B cell (primary cell): ENCODE data around the gene CATSPER3. TPM values are rescaled to one million over a fixed set of nuclear protein-coding genes. Genes with fewer than 3 reads are reported as not detected.
"Not testable (repeated sequence)": the region's sequence is repeated elsewhere in the genome, so short reads cannot be mapped to it uniquely, and the experiment has no call there.

Experiments
- ATAC-seq: fragments of 200-7000 bp; cut with Tn5 transposase; one replicate; pipeline ENCODE4 v1.10.0; 2021; ENCODE audit warnings: low read depth, mild to moderate bottlenecking, moderate number of reproducible peaks, moderate library complexity
- CTCF ChIA-PET: fragments of 350-600 bp; sonication (Branson Sonifier 250); formaldehyde crosslinking; loops from one replicate; lab custom pipeline; 2021; ENCODE audit warnings: antibody characterized with exemption, inconsistent platforms; lab: Charles Lee
- POLR2A ChIA-PET: fragments of 350-600 bp; sonication (Branson Sonifier 250); formaldehyde crosslinking; loops from one replicate; lab custom pipeline; 2021; ENCODE audit warnings: antibody characterized with exemption; lab: Charles Lee
- DNase-seq: peaks from one replicate; pipeline ENCODE4 v3.0.0; 2013
- H2AFZ ChIP-seq: 2 replicates; pipeline ENCODE4 v1.6.1; 2012; ENCODE audit warnings: mild to moderate bottlenecking, low read depth, low read length; ENCODE audit not compliant: insufficient read depth, poor library complexity, severe bottlenecking
- H3K27ac ChIP-seq, 2 donors: 1 replicate in 1 of 2; 2 replicates in 1 of 2; pipeline ENCODE4 v1.5.1; 2012 to 2013; ENCODE audit warnings: low read length in 2 of 2, mild to moderate bottlenecking in 2 of 2, moderate library complexity in 1 of 2
- H3K27me3 ChIP-seq, 4 experiments: fragments of 200-600 bp in 1 of 4; sonication (generic) in 1 of 4; replicated peaks in 1 of 4; 1 replicate in 2 of 4; 2 replicates in 2 of 4; pipeline versions ENCODE4 v1.6.1 to v1.7.0; 2013 to 2016; ENCODE audit warnings: low read length in 3 of 4, mild to moderate bottlenecking in 2 of 4, mixed read lengths in 1 of 4, moderate library complexity in 1 of 4; ENCODE audit not compliant: insufficient read depth in 4 of 4, control insufficient read depth in 3 of 4; ENCODE audit errors: control extremely low read depth in 1 of 4
- H3K36me3 ChIP-seq, 2 experiments: replicated peaks in 1 of 2; 1 replicate in 1 of 2; 2 replicates in 1 of 2; pipeline versions ENCODE4 v1.6.1 to v1.7.1; 2013; ENCODE audit warnings: low read length in 1 of 2; ENCODE audit not compliant: insufficient read depth in 2 of 2, control insufficient read depth in 1 of 2; ENCODE audit errors: control extremely low read depth in 1 of 2, extremely low read depth in 1 of 2
- H3K4me1 ChIP-seq, 2 donors: fragments of 200-600 bp in 1 of 2; sonication (generic) in 1 of 2; 1 replicate in 1 of 2; 2 replicates in 1 of 2; pipeline versions ENCODE4 v1.5.1 to v1.6.1; 2013 to 2017; ENCODE audit warnings: low read length in 2 of 2; ENCODE audit not compliant: control insufficient read depth in 2 of 2, insufficient read depth in 2 of 2
- H3K4me2 ChIP-seq: replicated peaks from 2 replicates; pipeline ENCODE3; 2012; ENCODE audit warnings: mild to moderate bottlenecking, low read depth, low read length; ENCODE audit not compliant: poor library complexity, severe bottlenecking
- H3K4me3 ChIP-seq, 5 experiments: fragments of 200-600 bp in 1 of 5; sonication (generic) in 1 of 5; 1 replicate in 3 of 5; 2 replicates in 2 of 5; pipeline versions ENCODE4 v1.5.1 to v1.7.0; 2011 to 2016; ENCODE audit warnings: low read length in 4 of 5, mild to moderate bottlenecking in 4 of 5, low read depth in 2 of 5, control low read depth in 1 of 5, moderate library complexity in 1 of 5; ENCODE audit not compliant: insufficient read depth in 1 of 5; ENCODE audit errors: control extremely low read depth in 1 of 5, extremely low read depth in 1 of 5
- H3K79me2 ChIP-seq: fragments of 200-600 bp; sonication (generic); one replicate; pipeline ENCODE4 v1.6.0; 2016; ENCODE audit warnings: low read length; ENCODE audit not compliant: control insufficient read depth, insufficient read depth
- H3K9ac ChIP-seq: fragments of 200-600 bp; sonication (generic); 2 replicates; pipeline ENCODE4 v1.6.1; 2017; ENCODE audit warnings: mild to moderate bottlenecking, low read length, moderate library complexity
- H3K9me3 ChIP-seq, 3 donors: one replicate each; pipeline versions ENCODE4 v1.6.1 to v1.7.1; 2013; ENCODE audit warnings: low read length in 2 of 3; ENCODE audit not compliant: control insufficient read depth in 2 of 3, insufficient read depth in 1 of 3; ENCODE audit errors: control extremely low read depth in 1 of 3
- H4K20me1 ChIP-seq: 2 replicates; pipeline ENCODE4 v1.6.0; 2012; ENCODE audit warnings: mild to moderate bottlenecking, low read length; ENCODE audit not compliant: insufficient read depth, control insufficient read depth, poor library complexity, severe bottlenecking
- H3K27ac Mint-ChIP-seq: one replicate; pipeline ENCODE4 v1.8.0; 2021; ENCODE audit warnings: mixed read lengths
- H3K27me3 Mint-ChIP-seq: one replicate; pipeline ENCODE4 v1.8.0; 2021; ENCODE audit warnings: mixed read lengths
- H3K4me1 Mint-ChIP-seq: one replicate; pipeline ENCODE4 v1.8.0; 2021; ENCODE audit warnings: mixed read lengths
- H3K4me3 Mint-ChIP-seq: one replicate; pipeline ENCODE4 v1.8.0; 2021; ENCODE audit warnings: mixed read lengths
- H3K9me3 Mint-ChIP-seq: one replicate; pipeline ENCODE4 v1.8.0; 2022; ENCODE audit warnings: mixed read lengths; ENCODE audit not compliant: insufficient read depth
- CTCF ChIP-seq: fragments of 200-600 bp; IDR thresholded peaks from one replicate; pipeline ENCODE4 v1.8.0; 2022; ENCODE audit warnings: antibody characterized with exemption, mild to moderate bottlenecking
- EZH2 ChIP-seq: IDR thresholded peaks from 2 replicates; pipeline ENCODE4 v1.6.1; 2012; ENCODE audit warnings: borderline replicate concordance, low read depth, mild to moderate bottlenecking, moderate library complexity, low read length; ENCODE audit not compliant: insufficient read depth, poor library complexity, severe bottlenecking
- WGBS: methylation state at CpG from one replicate; pipeline ENCODE4 v1.1.5; 2013; ENCODE audit warnings: missing lambda C conversion rate; ENCODE audit not compliant: insufficient coverage; 5-methylcytosine and 5-hydroxymethylcytosine counted together
- intact Hi-C: fragments of 100-400 bp; cut with micrococcal nuclease; formaldehyde crosslinking; loops from one replicate; pipeline ENCODE4 v1.10.0; 2022
- polyA plus RNA-seq: library from polyadenylated mRNA; depleted of rRNA; stranded (reverse); fragments of >200 nt; gene quantifications from 2 replicates; pipeline ENCODE4 v1.2.3, GENCODE V29; 2012
- total RNA-seq, 2 donors: library from RNA; stranded (reverse); fragments of 120-200 nt in 1 of 2; gene quantifications; 1 replicate in 1 of 2; 2 replicates in 1 of 2; pipeline versions ENCODE4 v1.2.3 to v1.2.4, GENCODE V29; 2013 to 2022

CATSPER3 gene
- total and polyA plus RNA-seq, 2 donors (not counting 1 experiment from before 2014, with no cell fraction given), result 0.79 to 1.3 TPM

GRCh38 chr5:134997015-134997414, 29.3 kb downstream of the CATSPER3 start:
- Histone ChIP-seq H2AFZ (no peak overlapping the region), H3K79me2 (no peaks in the 10 kb centered on the region), H3K27ac (no peak overlapping the region), H3K9me3 (no peaks in the 10 kb centered on the region), H3K4me1 (peaks cover 10 to 11% of the 10 kb centered on the region in 2 donors), H3K4me3 (no peak overlapping the region), H3K36me3 (no peaks in the 10 kb centered on the region), H3K4me2 (no peak overlapping the region), H4K20me1 (no peaks in the 10 kb centered on the region), H3K9ac (no peak overlapping the region), H3K27me3 (no peaks in the 10 kb centered on the region)
- no peak overlapping the region for H3K27ac Mint-ChIP-seq
- ChIA-PET POLR2A (no interaction called here), CTCF (no interaction called here)
- H3K4me3 Mint-ChIP-seq, result no peak overlapping the region
- intact Hi-C loops, result no loop called here
- peaks cover 4% of the 10 kb centered on the region for H3K27me3 Mint-ChIP-seq
- H3K4me1 Mint-ChIP-seq, result peaks cover 17% of the 10 kb centered on the region
- H3K9me3 Mint-ChIP-seq, result no peaks in the 10 kb centered on the region
- no peak for ATAC-seq
- 93% methylated on average over 7 of the region's 11 CpGs for WGBS
- no peak for DNase-seq
- no peak for TF ChIP-seq EZH2
- TF ChIP-seq CTCF, result no peak

- no CpG with 5 or more reads among the region's 5 CpGs for WGBS
- H3K9me3 Mint-ChIP-seq, H3K4me3 Mint-ChIP-seq, POLR2A ChIA-PET, DNase-seq, H3K9me3 ChIP-seq, ATAC-seq, H2AFZ ChIP-seq, H3K4me2 ChIP-seq, H4K20me1 ChIP-seq, H3K9ac ChIP-seq, H3K27ac ChIP-seq, H3K27me3 Mint-ChIP-seq, H3K4me3 ChIP-seq, CTCF ChIA-PET, H3K27me3 ChIP-seq, H3K27ac Mint-ChIP-seq, H3K36me3 ChIP-seq, H3K79me2 ChIP-seq, intact Hi-C loops: not testable (repeated sequence)
- peaks cover 17% of the 10 kb centered on the region for H3K4me1 Mint-ChIP-seq
- H3K4me1 ChIP-seq, result peaks cover 10 to 11% of the 10 kb centered on the region in 2 donors
These were observed 30.4 kb downstream of the CATSPER3 start for GRCh38 chr5:134998068-134998467.
